Cardiac fibroblast (primary cell): ENCODE results near the gene ZKSCAN8.
"Not testable (repeated sequence)": the region's sequence is repeated elsewhere in the genome, so short reads cannot be mapped to it uniquely, and the experiment has no call there.

Source experiments
- DNase-seq, 2 donors: peaks; one replicate each; pipeline versions ENCODE4 v3.0.0 to v3.0.0-alpha.2; 2010; ENCODE audit warnings: low read depth in 2 of 2
- H3K4me3 ChIP-seq, 2 donors: replicated peaks in 1 of 2; 1 replicate in 1 of 2; 2 replicates in 1 of 2; pipeline ENCODE4 v1.5.1; 2011; ENCODE audit warnings: low read depth in 2 of 2, low read length in 2 of 2, mild to moderate bottlenecking in 2 of 2, moderate library complexity in 1 of 2
- TF ChIP-seq, protein P1 (sequence below): IDR thresholded peaks from one replicate; pipeline ENCODE4 v1.5.1; 2011; ENCODE audit warnings: low read depth, mild to moderate bottlenecking, low read length, inconsistent platforms

The ZKSCAN8 gene

GRCh38 chr6:28115799-28116198, 25.9 kb upstream of the ZKSCAN8 start:
- H3K4me3 ChIP-seq, result no peak overlapping the region
- DNase-seq, result no peak
- TF ChIP-seq, protein P1, sequence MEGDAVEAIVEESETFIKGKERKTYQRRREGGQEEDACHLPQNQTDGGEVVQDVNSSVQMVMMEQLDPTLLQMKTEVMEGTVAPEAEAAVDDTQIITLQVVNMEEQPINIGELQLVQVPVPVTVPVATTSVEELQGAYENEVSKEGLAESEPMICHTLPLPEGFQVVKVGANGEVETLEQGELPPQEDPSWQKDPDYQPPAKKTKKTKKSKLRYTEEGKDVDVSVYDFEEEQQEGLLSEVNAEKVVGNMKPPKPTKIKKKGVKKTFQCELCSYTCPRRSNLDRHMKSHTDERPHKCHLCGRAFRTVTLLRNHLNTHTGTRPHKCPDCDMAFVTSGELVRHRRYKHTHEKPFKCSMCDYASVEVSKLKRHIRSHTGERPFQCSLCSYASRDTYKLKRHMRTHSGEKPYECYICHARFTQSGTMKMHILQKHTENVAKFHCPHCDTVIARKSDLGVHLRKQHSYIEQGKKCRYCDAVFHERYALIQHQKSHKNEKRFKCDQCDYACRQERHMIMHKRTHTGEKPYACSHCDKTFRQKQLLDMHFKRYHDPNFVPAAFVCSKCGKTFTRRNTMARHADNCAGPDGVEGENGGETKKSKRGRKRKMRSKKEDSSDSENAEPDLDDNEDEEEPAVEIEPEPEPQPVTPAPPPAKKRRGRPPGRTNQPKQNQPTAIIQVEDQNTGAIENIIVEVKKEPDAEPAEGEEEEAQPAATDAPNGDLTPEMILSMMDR, result no peak

DNA sequence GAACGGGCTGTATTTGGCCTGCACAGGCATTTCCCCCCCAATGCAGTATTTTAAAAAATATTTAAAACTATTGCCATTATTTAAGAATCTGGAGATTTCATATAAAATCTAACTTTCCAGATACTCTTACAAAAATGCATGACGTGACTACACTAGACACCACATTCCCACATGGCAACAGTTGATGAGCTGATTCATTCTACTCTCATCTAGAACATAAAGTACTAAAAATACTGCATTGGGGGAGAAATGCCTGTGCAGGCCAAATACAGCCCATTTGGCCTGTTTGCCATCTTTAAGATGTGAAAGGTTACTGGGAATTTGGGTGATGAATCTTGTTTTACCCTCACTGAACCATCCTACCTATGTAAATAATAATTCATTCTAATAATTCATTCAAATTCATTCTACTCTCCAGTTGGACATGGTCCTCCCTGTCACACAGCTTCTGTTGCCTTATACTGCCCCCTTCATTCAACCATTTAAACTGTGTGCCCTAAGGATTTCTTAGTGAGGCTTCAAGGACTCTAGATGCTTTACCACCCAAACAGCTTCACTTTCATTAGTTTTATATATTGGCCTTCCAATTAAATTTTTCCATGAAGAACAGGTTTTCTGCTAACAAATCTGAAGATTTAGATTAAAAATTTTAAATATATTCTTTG, 24.2 kb upstream of the ZKSCAN8 start:
- TF ChIP-seq, protein P1, result no peak
- H3K4me3 ChIP-seq, result no peak overlapping the region
- peak in 1 of 2 donors; percentile 79 for DNase-seq

- TF ChIP-seq, protein P1, result no peak
- H3K4me3 ChIP-seq, result no peak overlapping the region
- no peak for DNase-seq
These were observed 23.5 kb upstream of the ZKSCAN8 start for GRCh38 chr6:28118217-28118616.

GRCh38 chr6:28121876-28122275, 19.8 kb upstream of the ZKSCAN8 start:
- no peak overlapping the region for H3K4me3 ChIP-seq
- DNase-seq, result no peak
- TF ChIP-seq, protein P1, result no peak

DNA sequence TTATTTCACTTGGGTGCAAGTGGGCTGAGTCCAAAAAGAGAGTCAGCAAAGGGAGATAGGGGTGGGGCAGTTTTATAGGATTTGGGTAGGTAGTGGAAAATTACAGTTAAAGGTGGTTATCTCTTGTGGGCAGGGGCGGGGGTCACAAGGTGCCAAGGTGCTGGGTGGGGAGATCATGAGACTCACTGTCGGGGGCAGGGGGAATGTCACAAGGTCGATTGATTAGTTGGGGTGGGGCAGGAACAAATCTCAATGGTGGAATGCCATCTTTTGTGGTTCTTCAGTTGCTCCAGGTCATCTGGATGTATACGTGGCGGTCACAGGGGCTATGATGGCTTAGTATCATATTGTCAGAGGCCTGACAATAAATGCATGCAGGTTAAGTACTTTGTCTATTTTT, 19.4 kb upstream of the ZKSCAN8 start:
- H3K4me3 ChIP-seq, DNase-seq: not testable (repeated sequence)

- peak within 1 kb of the TSS; percentile 58 to 63 for H3K4me3 ChIP-seq
- DNase-seq, result peak; percentile 86 to 89
- TF ChIP-seq, protein P1, result no peak
These were observed 17.2 kb upstream of the ZKSCAN8 start, which contains the start of gene ZSCAN16 for GRCh38 chr6:28124350-28124970. Gene ZSCAN16, plus strand, starts transcription at chr6:28124609. Its CDS starts 835 bp downstream, at chr6:28125444.

GRCh38 chr6:28124971-28125353, 16.7 kb upstream of the ZKSCAN8 start:
- peak overlapping the region; percentile 58 to 63 for H3K4me3 ChIP-seq
- TF ChIP-seq, protein P1, result no peak
- no peak for DNase-seq
